ENCODE results near the gene OSTC.

Gene OSTC

DNA sequence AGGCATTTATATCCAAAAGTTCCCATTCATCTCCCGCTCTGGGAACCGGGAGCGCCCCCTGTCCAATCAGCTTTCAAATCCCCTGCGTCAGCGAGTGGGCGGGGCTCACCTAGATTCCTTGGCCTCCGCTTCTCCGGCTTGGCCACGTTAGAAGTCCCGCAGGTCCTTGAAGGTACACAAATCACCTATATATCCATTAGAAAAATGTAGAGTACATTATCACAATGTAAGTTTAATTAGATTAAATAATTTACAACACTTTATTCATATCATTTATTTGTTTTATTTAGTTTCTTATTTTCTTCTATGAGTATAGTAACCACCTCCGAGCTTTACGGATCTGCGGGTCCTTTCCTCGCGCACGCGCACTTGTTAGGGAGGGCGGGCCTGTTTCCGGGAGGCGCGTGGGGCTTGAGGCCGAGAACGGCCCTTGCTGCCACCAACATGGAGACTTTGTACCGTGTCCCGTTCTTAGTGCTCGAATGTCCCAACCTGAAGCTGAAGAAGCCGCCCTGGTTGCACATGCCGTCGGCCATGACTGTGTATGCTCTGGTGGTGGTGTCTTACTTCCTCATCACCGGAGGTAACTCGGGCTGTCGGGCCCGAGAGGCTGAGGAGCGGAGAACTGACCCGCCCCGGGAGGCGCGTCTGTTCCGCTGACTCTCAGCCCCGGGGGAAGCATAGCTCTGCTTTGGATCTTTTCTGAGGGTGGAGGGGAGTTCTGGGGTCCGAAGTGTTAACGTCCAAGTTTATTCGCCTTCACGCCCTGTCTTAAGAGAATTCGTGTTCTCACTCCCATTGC lies at the start of gene OSTC:
OSTC (plus strand) TSS at position 388 of the 802 bp plus-strand sequence; CDS start at position 445, 57 bp downstream.
- peak; percentile 84 to 92 for DNase-seq (ENCODE audit: low read depth in 2 of 2)

GRCh38 chr4:108601106-108601505 lies 49.3 kb upstream of the OSTC start:
- DNase-seq (ENCODE audit: low read depth in 2 of 2), result no peak

DNA sequence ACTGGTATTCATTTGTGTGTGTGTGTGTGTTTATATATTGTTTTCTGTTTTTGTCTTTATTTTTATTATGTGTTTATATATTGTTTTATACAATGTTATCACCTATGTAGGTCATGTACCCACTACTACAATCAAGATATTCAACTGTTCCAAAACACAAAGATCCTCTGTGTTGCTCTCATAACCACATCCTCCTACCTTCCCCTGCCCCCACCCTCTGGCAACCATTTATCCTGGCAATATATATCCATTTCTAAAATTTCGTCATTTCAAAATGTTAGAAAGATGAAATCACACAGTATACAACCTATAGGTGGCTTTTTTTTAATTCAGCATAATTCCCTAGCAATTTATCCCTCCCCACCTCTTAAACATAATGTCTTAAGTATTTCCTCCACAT lies 48.9 kb upstream of the OSTC start:
- no peak for DNase-seq (ENCODE audit: low read depth in 2 of 2)

GRCh38 chr4:108602163-108602562 lies 48.2 kb upstream of the OSTC start:
- DNase-seq (ENCODE audit: low read depth in 2 of 2), result no peak

GRCh38 chr4:108607079-108607815 lies 43.2 kb upstream of the OSTC start:
- no peak for DNase-seq (ENCODE audit: low read depth in 2 of 2)

GRCh38 chr4:108611365-108611764 lies 39.0 kb upstream of the OSTC start:
- no peak for DNase-seq (ENCODE audit: low read depth in 2 of 2)

DNA sequence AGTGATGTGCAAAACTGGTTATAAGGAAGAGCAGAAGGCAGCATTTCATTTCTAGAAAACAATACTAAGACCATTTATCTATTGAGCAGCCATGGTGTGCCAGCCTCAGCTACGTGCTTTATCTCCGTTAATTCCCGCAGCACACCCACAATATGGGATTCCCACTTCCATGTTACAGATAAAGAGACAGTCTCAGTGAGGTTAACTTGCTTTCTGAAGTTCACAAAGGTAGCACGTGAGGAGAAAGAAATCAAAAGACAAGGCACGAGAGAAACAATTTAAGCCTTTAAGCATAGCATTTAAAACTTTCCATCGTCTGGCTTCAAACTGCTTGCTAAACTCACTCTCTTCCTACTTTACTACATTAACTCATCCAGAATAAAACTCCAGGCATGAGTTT lies 38.0 kb upstream of the OSTC start:
- DNase-seq (ENCODE audit: low read depth in 2 of 2), result no peak

DNA sequence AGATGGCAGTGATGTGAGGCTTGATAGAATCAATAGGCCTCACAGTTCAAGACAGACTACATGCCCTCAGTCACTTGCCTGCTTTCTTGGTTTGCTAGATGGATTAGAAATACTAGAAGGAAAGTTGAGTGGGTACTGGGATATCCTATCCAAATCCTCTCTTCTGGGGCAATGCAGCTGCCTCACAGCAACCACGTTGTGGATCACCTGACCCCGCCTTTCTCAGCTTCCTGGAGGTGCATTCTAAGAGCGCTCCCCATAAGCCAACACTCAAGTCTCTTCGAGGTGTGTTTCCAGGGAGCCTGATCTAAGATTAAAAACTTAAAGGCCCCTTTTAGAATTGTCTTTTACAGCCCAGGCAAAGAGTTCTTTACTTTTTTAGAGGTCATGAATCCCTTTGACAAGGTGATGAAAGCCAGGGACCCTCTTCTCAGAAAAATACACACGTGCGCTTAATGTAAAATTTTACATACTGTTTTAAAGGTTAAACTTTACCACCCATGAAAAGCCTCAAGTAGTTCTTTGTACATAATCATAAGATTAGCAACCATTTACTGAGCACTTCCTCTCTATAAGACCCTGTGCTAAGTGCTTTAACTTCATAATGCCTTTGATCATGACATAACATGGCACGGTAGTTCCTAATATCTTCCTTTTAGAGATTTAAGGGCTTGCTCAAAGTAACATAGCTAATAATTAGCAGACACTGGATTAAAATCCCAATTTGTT lies 30.9 kb upstream of the OSTC start:
- no peak for DNase-seq (ENCODE audit: low read depth in 2 of 2)

DNA sequence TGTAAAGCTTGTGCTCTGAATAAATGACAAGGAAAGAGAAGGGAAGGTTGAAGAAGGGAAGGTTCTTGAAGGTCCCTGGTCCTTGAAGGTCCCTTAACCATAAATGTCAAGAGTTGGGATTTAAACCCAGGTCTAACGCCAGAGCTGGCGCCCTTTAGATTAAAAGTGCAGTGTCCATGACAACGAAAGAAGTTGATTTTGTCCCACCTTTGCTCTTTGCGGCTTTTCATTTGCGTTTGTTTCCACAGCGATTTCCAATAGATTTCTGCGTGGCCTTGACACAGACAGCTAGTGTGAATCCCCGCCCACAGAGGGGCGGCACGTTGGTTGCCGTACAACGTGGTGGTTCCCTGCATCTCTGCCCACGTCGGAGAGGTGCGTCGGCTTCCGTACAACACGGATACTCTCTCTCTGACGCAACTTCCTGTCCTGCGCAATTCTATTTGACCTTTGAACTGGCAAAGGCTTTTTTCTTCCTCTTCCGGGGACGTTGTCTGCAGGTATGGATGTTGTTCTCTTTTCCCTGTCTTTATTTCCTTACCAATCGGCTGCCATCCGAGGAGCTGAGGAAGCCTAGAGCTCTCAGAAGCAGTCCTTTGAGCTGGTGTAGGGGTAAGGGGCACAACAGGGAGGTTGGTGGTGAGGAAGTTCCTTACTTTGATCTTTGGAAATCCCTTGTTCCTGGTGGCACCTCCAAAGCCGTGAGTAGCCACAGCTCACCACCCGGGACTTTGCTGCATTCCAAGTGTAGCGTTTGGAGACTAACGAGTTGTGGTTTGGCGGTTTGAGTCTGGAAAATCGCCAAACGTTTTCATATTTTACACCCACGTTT lies 30.1 kb upstream of the OSTC start, which contains the start of gene RPL34:
RPL34 (plus strand) TSS at position 476 of the 832 bp plus-strand sequence. CDS start 1,384 bp downstream, outside the sequence.
- peak; percentile 92 to 95 for DNase-seq (ENCODE audit: low read depth in 2 of 2)

- DNase-seq (ENCODE audit: low read depth in 2 of 2), result no peak
Observed at GRCh38 chr4:108620933-108621905, 29.2 kb upstream of the OSTC start.

GRCh38 chr4:108622022-108622421 lies 28.4 kb upstream of the OSTC start:
- DNase-seq (ENCODE audit: low read depth in 2 of 2), result no peak

- no peak for DNase-seq (ENCODE audit: low read depth in 2 of 2)
Observed at GRCh38 chr4:108622828-108623227, 27.6 kb upstream of the OSTC start.

DNA sequence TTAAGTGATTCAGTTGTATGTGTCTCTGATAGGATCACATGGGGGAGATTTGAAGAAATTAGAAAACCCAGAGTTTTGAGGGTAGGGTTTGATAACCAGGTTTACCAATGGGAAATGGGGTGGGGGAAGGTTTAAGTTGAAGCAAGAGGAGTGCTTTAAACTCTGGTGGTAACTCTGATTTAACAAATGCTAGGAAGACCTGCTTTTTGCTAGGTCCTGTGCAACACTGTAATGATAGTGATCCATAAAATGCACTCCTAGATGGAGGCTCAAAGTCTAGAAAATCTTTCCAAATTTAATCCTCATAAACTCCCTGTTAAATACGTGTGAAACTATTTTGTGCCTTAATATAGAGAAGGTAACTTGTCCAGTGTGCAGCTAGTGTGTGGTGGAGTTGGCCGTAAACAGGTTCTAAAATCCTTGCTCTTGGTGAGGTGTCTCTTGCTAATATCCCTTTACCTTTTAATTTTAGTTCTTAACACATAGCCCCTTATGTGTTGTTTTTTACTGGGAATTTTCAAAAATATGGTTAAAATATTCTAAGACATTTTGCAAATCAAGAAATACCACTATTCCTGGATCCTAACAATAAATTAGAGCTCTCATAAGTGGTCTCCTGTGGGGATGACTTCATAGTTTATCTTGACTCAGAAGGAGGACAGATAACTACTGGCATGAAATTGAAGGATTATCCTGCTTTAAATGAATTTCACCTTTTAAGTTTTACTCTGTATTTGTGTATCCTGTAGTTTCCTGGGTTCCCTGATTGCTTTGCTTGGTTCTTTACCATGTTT lies 25.9 kb upstream of the OSTC start:
- no peak for DNase-seq (ENCODE audit: low read depth in 2 of 2)

GRCh38 chr4:108626056-108626455 lies 24.3 kb upstream of the OSTC start:
- no peak for DNase-seq (ENCODE audit: low read depth in 2 of 2)

- no peak for DNase-seq (ENCODE audit: low read depth in 2 of 2)
Observed at GRCh38 chr4:108628411-108628810, 22.0 kb upstream of the OSTC start.

DNA sequence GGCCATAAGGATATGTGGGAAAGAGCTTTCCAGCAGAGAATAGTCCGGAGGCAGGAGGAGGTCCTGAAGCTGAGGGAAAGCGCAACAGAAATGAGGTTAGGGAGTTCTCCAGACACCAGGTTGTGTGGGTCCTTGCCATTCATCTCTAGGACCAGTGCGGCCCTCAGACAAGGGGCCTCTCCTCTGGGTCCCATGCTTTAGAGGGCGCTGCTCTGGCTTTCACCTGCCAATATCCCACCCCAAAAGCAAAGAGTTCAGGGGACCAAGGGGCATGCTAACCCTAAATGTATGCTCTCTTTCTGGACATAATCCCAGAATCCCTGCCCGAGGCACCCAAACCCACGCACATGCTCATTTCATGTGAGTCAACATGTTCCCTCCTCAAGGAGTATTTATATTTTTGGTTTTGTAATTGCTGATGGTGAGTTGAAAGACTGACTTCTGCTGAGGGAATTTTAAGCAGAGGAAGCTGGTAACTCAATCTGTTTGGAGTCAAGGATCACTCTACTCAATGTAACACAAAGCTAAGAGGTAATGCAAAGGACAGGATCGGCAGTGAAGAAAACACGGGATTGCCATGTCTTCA lies 15.2 kb upstream of the OSTC start:
- no peak for DNase-seq (ENCODE audit: low read depth in 2 of 2)

DNA sequence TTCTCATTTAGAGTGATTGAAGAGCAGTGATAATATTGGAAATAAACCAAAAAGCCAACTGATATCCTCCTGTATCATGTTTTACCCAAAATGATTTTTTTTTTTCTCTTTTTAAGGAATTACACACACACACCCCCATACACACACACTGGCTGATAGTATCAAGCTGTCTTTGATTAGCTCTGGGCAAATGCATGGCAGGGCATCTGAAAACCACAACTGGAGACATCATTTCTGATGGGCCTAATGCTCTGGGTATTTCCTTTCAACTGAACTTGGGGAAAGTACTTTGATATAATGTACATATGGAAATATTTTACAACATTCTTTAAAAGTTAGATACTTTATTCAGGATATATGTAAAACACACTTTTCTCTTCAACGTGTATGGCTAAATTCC lies 14.2 kb upstream of the OSTC start:
- DNase-seq (ENCODE audit: low read depth in 2 of 2), result no peak

GRCh38 chr4:108637856-108638255 lies 12.5 kb upstream of the OSTC start:
- no peak for DNase-seq (ENCODE audit: low read depth in 2 of 2)

DNA sequence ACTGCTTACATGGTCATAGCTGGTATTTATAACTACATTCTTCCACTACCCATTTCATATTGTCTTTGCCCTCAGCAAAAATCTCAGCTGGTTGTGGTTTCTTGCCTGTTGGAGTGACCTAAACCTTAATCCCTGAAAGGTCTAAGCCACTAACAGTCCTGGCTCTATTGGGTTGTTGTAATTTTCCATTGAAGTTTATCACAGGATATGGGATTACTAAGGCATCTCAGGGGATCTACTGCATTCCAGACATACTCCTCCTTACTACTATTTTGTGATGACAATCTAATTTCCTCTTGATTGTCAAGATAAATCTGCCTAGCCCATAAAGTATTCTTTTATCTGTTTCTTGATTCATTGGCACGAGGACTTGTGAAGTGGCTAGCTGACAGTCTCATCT lies 6.2 kb upstream of the OSTC start:
- no peak for DNase-seq (ENCODE audit: low read depth in 2 of 2)

All from stimulated activated CD8-positive, alpha-beta memory T cell treated with anti-CD3 and anti-CD28 coated beads, Interleukin-7, amount 100 ng/mL, for 1 hour (primary cell).